HG02981 (cell line): ENCODE data around the gene MARCHF5.

Experiments used
- ATAC-seq: cut with Tn5 transposase; IDR thresholded peaks from one replicate; pipeline ENCODE4 v1.9.1; 2021; ENCODE audit warnings: mild to moderate bottlenecking, moderate library complexity; ENCODE audit not compliant: unreplicated experiment

MARCHF5 gene

GRCh38 chr10:92290837-92291615 lies at the start of gene MARCHF5, which contains the start of gene CPEB3:
Gene MARCHF5, plus strand, starts transcription at chr10:92291167. Its CDS starts 328 bp downstream, at chr10:92291495.
Gene CPEB3, minus strand, starts transcription at chr10:92291078. Its CDS starts 50,728 bp downstream, at chr10:92240350.
- ATAC-seq: peak; percentile 98

GRCh38 chr10:92241501-92241900 lies 49.5 kb upstream of the MARCHF5 start:
- no peak for ATAC-seq

- no peak for ATAC-seq
Observed at GRCh38 chr10:92242380-92242779, 48.6 kb upstream of the MARCHF5 start.

- no peak for ATAC-seq
Observed at GRCh38 chr10:92242910-92243671, 47.9 kb upstream of the MARCHF5 start.

- no peak for ATAC-seq
Observed at GRCh38 chr10:92244796-92245195, 46.2 kb upstream of the MARCHF5 start.

- ATAC-seq: no peak
Observed at GRCh38 chr10:92248566-92248965, 42.4 kb upstream of the MARCHF5 start.

GRCh38 chr10:92263396-92263795 lies 27.6 kb upstream of the MARCHF5 start:
- no peak for ATAC-seq

GRCh38 chr10:92264249-92264648 lies 26.7 kb upstream of the MARCHF5 start:
- ATAC-seq: no peak

- ATAC-seq: no peak
Observed at GRCh38 chr10:92265687-92266258, 25.2 kb upstream of the MARCHF5 start.

- ATAC-seq: no peak
Observed at GRCh38 chr10:92267343-92267742, 23.6 kb upstream of the MARCHF5 start.

- ATAC-seq: no peak
Observed at GRCh38 chr10:92268748-92269147, 22.2 kb upstream of the MARCHF5 start.

GRCh38 chr10:92274071-92274470 lies 16.9 kb upstream of the MARCHF5 start:
- no peak for ATAC-seq

- no peak for ATAC-seq
Observed at GRCh38 chr10:92278996-92279696, 11.8 kb upstream of the MARCHF5 start.

GRCh38 chr10:92284112-92284704 lies 6.8 kb upstream of the MARCHF5 start:
- no peak for ATAC-seq

GRCh38 chr10:92290076-92290836 lies 711 bp upstream of the MARCHF5 start:
- peak; percentile 10 for ATAC-seq

- ATAC-seq: no peak
Observed at GRCh38 chr10:92291616-92291865, 574 bp downstream of the MARCHF5 start.

- ATAC-seq: no peak
Observed at GRCh38 chr10:92291921-92292845, 1.2 kb downstream of the MARCHF5 start.

- ATAC-seq: no peak
Observed at GRCh38 chr10:92298487-92298886, 7.5 kb downstream of the MARCHF5 start.

GRCh38 chr10:92303096-92303495 lies 12.1 kb downstream of the MARCHF5 start:
- no peak for ATAC-seq
